ENCODE measurements around the gene C17orf113. TPM values are rescaled to one million over a fixed set of nuclear protein-coding genes. Genes with fewer than 3 reads are reported as not detected.

C17orf113 gene
- total and polyA plus RNA-seq, 2 of the 13 experiments (the other 11 are each of a cell fraction or from before 2014, with no cell fraction given) = 0.87 to 1.1 TPM

- 0 out of 2 replicates have a peak, but pooled peaks have one; percentile 29 for TF ChIP-seq IKZF5 (CRISPR knock-in tag; IDR thresholded peaks at IDR 0.05)
- TF ChIP-seq KLF15 (CRISPR knock-in tag; IDR thresholded peaks at IDR 0.05; ENCODE audit: borderline replicate concordance) = no peak
- peak; percentile 37 for TF ChIP-seq TEAD3 (CRISPR knock-in tag; optimal IDR thresholded peaks at IDR 0.05; ENCODE audit: borderline replicate concordance)
- TF ChIP-seq HNF1B (CRISPR knock-in tag; IDR thresholded peaks at IDR 0.05) = peak; percentile 44; the same call in 1 of the 2 replicates
- no peak for TF ChIP-seq BATF2 (CRISPR knock-in tag; IDR thresholded peaks at IDR 0.05)
- no peak for TF ChIP-seq TOPORS (CRISPR knock-in tag; IDR thresholded peaks at IDR 0.05)
- no peak for TF ChIP-seq DMAP1 (CRISPR knock-in tag; IDR thresholded peaks at IDR 0.05)
- TF ChIP-seq BCL3 (CRISPR knock-in tag; IDR thresholded peaks at IDR 0.05) = 0 out of 2 replicates have a peak, but pooled peaks have one; percentile 57
- TF ChIP-seq ZBTB44 (CRISPR knock-in tag; IDR thresholded peaks at IDR 0.05) = 0 out of 2 replicates have a peak, but pooled peaks have one; percentile 11
- TF ChIP-seq SIX4 (CRISPR knock-in tag; IDR thresholded peaks at IDR 0.05) = no peak
- no peak for TF ChIP-seq ZNF251 (CRISPR knock-in tag; IDR thresholded peaks at IDR 0.05)
- no peak for TF ChIP-seq ZNF572 (CRISPR knock-in tag; IDR thresholded peaks at IDR 0.05)
- TF ChIP-seq PAXIP1 (CRISPR knock-in tag; conservative IDR thresholded peaks at IDR 0.05) = 0 out of 2 replicates have a peak, but pooled peaks have one; percentile 17
Observed at GRCh38 chr17:42049834-42050392, 488 bp downstream of the C17orf113 start (continued).

Measured in HepG2 (cell line).